Astrocyte of the spinal cord (primary cell): ENCODE results near the gene PLPP6.
"Not testable (repeated sequence)": the region's sequence is repeated elsewhere in the genome, so short reads cannot be mapped to it uniquely, and the experiment has no call there.

Source experiments
- DNase-seq: peaks from one replicate; pipeline ENCODE4 v3.0.0; 2011; ENCODE audit warnings: low read depth, low spot score
- H3K4me3 ChIP-seq: 2 replicates; pipeline ENCODE4 v1.5.1; 2011; ENCODE audit warnings: low read depth, mild to moderate bottlenecking, low read length, moderate library complexity
- in situ Hi-C: cut with HindIII; loops from 2 replicates; pipeline ENCODE4 v1.10.0; 2017; ENCODE audit warnings: low sequenced_read_pairs
- TF ChIP-seq, protein P1 (sequence below): IDR thresholded peaks from 2 replicates; pipeline ENCODE4 v1.5.1; 2012; ENCODE audit warnings: low read depth, mild to moderate bottlenecking, low read length, inconsistent platforms

The PLPP6 gene

DNA sequence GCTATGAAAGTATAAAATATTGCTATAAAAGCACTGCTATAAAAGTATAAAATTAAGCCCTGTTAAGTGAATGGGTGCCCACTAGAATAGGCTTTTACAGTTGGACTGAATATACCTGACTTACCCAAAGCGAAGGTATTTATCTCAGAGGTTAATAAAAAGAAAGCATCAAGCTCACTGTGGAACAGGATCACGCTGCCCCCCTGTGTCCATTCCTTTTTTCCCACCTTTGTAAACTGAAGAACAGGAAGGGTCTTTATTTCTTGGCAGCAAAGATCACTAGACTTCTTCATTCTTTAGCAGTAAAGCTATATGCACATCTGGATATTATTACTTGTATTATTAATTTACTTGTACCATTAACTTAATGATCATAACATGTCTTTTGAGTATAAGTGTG, 22.1 kb upstream of the PLPP6 start:
- peak; percentile 38 for DNase-seq
- in situ Hi-C loops: no loop called here
- TF ChIP-seq, protein P1, sequence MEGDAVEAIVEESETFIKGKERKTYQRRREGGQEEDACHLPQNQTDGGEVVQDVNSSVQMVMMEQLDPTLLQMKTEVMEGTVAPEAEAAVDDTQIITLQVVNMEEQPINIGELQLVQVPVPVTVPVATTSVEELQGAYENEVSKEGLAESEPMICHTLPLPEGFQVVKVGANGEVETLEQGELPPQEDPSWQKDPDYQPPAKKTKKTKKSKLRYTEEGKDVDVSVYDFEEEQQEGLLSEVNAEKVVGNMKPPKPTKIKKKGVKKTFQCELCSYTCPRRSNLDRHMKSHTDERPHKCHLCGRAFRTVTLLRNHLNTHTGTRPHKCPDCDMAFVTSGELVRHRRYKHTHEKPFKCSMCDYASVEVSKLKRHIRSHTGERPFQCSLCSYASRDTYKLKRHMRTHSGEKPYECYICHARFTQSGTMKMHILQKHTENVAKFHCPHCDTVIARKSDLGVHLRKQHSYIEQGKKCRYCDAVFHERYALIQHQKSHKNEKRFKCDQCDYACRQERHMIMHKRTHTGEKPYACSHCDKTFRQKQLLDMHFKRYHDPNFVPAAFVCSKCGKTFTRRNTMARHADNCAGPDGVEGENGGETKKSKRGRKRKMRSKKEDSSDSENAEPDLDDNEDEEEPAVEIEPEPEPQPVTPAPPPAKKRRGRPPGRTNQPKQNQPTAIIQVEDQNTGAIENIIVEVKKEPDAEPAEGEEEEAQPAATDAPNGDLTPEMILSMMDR: peak; percentile 54

DNA sequence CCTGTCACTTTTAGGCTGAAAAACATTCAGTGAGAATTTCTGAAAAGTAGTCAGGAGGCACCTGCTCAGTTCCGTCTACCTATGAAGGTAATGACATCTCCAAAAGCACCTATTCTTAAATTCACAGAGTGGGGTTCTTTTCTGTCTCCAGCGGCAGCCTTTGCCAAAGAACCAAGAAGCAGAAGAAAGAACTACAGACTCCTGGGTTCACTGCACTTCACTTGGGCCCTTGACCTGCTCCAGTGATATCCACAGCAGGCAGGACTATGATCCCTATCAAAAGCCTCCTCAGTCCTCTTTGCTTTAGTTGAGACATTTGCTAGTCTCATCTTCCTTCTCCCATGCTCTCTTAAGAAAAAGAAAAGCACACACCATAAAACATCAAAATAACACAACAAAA, 19.7 kb upstream of the PLPP6 start:
- in situ Hi-C loops: no loop called here
- TF ChIP-seq, protein P1: no peak
- H3K4me3 ChIP-seq: no peak overlapping the region
- DNase-seq: no peak

More for the DNA sequence above, 22.1 kb upstream of the PLPP6 start:
- H3K4me3 ChIP-seq: no peak overlapping the region

DNA sequence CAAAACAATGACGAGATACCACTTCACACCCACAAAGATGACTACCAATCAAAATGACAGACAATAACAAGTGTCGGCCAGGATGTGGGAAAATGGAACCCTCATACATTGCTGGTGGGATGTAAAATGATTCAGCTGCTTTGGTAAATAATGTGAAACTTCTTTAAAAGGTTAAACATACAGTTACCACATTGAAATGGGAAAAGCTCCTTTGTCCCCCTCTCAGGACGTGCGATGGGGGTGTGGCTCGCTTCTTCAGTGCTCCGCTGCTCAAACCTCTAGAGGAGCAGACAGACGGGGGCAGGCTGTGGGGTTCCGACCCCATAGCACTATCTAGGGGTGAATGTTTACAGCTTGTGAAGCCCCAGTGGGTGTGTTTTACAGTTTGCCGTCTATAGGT, 8.0 kb upstream of the PLPP6 start:
- no peak overlapping the region for H3K4me3 ChIP-seq
- in situ Hi-C loops: no loop called here
- no peak for DNase-seq
- TF ChIP-seq, protein P1: no peak

DNA sequence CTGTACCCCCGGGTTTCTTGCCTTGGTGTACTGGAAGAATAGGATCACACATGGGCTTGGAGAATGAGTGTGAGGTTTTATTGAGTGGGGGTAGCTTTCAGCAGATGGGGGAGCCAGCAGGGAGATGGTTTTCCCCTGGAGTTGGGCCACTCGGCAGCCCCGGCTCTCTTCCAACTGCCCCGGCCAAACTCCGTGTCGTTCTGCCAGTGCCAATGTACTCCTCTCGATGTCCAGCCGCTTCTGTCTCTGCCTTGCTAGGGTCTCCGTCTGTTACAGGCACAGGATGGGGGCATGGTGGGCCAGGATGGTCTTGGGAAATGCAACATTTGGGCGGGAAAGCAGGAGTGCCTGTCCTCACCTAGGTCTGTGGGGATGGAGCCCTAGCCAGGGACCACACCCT, 7.6 kb upstream of the PLPP6 start:
- TF ChIP-seq, protein P1: no peak
- in situ Hi-C loops: no loop called here
- no peak for DNase-seq
- no peak overlapping the region for H3K4me3 ChIP-seq

DNA sequence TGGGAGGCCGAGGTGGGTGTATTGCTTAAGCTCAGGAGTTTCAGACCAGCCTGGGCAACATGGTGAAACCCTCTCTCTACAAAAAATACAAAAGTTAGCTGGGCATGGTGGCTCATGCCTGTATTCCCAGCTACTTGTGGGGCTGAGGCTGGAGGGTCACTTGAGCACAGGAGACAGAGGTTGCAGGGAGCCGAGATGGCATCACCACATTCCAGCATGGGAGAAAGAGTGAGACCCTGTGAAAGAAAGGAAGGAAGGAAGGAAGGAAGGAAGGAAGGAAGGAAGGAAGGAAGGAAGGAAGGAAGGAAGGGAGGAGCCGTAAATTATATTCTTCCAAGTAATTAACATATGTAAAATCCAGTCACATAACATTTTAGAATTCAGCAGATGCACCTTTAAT, 5.9 kb upstream of the PLPP6 start:
- in situ Hi-C loops: not testable (repeated sequence)

DNA sequence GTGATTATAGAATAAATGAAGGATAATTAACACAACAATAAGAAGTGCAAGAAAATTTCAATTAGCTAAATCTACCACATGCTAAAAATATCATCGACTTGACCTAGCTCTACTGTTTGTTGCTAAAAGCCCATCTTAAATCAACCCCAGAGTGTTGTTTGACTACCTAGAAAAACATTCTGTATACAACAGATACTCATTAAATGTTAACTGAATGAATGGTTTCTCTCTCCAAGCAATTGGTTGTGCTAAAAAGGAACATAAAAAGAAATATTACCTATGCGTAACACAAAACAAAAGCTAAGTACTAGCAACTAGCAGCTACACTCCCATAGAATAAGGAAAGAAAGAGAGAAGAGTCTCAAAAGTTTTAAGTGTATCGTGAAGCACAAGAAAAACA, 5.5 kb upstream of the PLPP6 start:
- in situ Hi-C loops: no loop called here
- no peak overlapping the region for H3K4me3 ChIP-seq
- TF ChIP-seq, protein P1: no peak
- DNase-seq: no peak

More for the DNA sequence above, 5.9 kb upstream of the PLPP6 start:
- H3K4me3 ChIP-seq, DNase-seq: not testable (repeated sequence)

DNA sequence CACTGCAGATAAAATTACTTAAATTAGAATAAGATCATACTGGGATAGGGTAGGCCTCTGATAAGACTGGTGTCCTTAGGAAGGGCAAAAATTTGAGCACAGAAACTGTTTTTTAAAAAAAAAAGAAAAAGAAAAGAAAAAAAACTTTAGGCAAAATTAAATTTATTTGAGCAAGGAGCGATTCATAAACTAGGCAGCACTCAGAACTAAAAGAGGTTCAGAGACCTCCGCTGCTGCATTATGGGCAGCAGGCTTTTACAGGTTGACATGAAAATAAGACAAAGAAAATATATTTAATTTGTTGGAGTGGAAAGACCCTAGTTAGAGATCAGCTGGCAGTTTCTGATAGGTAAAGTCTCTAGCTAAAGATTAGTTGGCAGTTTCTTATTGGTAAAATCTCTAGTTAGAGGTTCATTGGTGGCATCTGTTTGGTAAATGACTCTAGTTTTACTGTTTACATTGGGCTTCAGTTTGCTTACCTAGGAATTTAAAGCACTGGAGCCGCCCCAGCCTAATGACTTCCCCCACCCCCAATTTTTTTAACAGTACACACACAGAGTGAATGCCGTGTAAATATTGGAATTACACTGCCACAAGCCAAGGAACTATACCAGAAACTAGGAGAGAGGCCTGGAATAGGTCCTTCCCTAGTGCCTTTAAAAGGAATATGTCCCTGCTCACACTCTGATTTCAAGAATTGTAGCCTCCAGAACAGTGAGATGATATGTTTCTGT, 4.5 kb upstream of the PLPP6 start:
- in situ Hi-C loops: no loop called here
- H3K4me3 ChIP-seq: no peak overlapping the region
- no peak for DNase-seq
- TF ChIP-seq, protein P1: no peak

DNA sequence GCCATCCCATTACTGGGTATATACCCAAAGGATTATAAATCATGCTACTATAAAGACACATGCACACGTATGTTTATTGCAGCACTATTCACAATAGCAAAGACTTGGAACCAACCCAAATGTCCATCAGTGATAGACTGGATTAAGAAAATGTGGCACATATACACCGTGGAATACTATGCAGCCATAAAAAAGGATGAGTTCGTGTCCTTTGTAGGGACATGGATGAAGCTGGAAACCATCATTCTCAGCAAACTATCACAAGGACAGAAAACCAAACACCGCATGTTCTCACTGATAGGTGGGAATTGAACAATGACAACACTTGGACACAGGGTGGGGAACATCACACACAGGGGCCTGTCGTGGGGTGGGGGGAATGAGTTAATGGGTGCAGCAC, 1.4 kb upstream of the PLPP6 start:
- H3K4me3 ChIP-seq, DNase-seq, in situ Hi-C loops: not testable (repeated sequence)
